Esophagus squamous epithelium (tissue), 5 donors: ENCODE measurements around the gene CDR2L. TPM values are rescaled to one million over a fixed set of nuclear protein-coding genes. Genes with fewer than 3 reads are reported as not detected.
A peak's percentile ranks its signal among the peaks of the same experiment; 100 is the strongest.

Experiments used
- DNase-seq: peaks from one replicate; lab custom pipeline; 2025; lab: John Stamatoyannopoulos, UW
- H3K27ac ChIP-seq, 4 donors: fragments of 200-600 bp; sonication (generic); one replicate each; pipeline ENCODE4 v1.5.1; 2016 to 2019; ENCODE audit warnings: mild to moderate bottlenecking in 1 of 4
- H3K27me3 ChIP-seq, 4 donors: fragments of 200-600 bp; sonication (generic); 1 replicate in 3 of 4; 2 replicates in 1 of 4; pipeline versions ENCODE4 v1.5.1 to v1.6.0; 2017 to 2021; ENCODE audit warnings: antibody characterized with exemption in 1 of 4
- H3K36me3 ChIP-seq, 3 donors: fragments of 200-600 bp; sonication (generic); one replicate each; pipeline ENCODE4 v1.5.1; 2016 to 2019
- H3K4me1 ChIP-seq, 3 donors: fragments of 200-600 bp; sonication (generic); one replicate each; pipeline ENCODE4 v1.5.1; 2017 to 2019
- H3K4me3 ChIP-seq, 4 donors: fragments of 200-600 bp; sonication (generic); 1 replicate in 3 of 4; 2 replicates in 1 of 4; pipeline ENCODE4 v1.5.1; 2016 to 2019; ENCODE audit warnings: mild to moderate bottlenecking in 2 of 4, moderate library complexity in 1 of 4
- H3K9me3 ChIP-seq, 3 donors: fragments of 200-600 bp; sonication (generic); one replicate each; pipeline ENCODE4 v1.5.1; 2016 to 2019
- POLR2A ChIP-seq, 4 donors: fragments of 450-650 bp; IDR thresholded peaks; one replicate each; pipeline ENCODE4 v1.6.1; 2017; ENCODE audit warnings: antibody characterized with exemption in 4 of 4, mild to moderate bottlenecking in 4 of 4, moderate library complexity in 3 of 4
- WGBS, 2 donors: methylation state at CpG; one replicate each; pipeline ENCODE4 v1.1.5; 2018; 5-methylcytosine and 5-hydroxymethylcytosine counted together
- intact Hi-C: fragments of 100-400 bp; cut with DNase I; formaldehyde crosslinking; loops from one replicate; pipeline ENCODE4 v1.15.0; 2022
- total RNA-seq, 4 donors: library from RNA; depleted of rRNA; stranded (reverse); fragments of >200 nt; gene quantifications; one replicate each; pipeline ENCODE4 v1.1.0, GENCODE V29; 2016
- TF ChIP-seq, protein P1 (sequence below), 6 experiments: fragments of 450-650 bp in 4 of 6; fragments of 200-600 bp in 2 of 6; sonication (generic) in 2 of 6; IDR thresholded peaks; one replicate each; pipeline ENCODE4 v1.5.1; 2016 to 2019; ENCODE audit warnings: antibody characterized with exemption in 6 of 6, mild to moderate bottlenecking in 4 of 6, moderate library complexity in 4 of 6
- donor health status: DM: yes; HTN: yes; CAD: no.

The CDR2L gene
- total RNA-seq, 4 donors from 2014 or later, result 5.3 to 7.9 (median 6.7) TPM

DNA sequence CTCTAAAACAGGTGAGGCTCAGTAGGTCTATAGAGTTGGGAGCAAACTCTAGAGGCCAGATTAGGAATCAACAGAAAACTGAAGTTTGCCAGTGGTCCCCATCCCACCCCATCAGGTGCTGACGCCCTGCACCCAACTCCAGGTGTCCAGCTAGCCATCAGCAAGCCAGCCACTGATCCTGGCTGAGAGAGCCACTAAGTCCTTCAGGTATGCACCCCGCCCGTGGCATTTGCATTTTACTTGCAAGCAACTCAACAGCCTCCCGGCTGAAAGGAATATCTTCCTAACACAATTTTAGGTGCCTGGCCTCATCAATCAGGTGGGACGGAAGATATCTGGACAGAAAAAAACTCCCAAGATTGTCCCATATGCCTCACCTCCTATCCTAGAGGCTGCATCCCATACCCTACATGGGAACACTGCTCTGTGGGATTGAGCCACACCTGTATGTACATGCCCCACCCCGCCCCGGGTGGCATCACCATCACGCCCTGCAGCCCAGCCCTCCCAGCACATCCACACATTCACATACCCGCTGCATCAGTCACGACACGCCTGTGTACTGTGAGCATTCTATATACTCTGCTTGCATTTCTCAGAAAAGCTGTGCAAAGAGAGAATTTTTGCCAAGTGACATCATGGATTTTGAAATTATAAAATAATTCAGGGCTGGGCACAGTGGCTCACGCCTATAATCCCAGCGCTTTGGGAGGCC is 43.5 kb upstream of the CDR2L start:
- peaks cover 0 to 43% (median 5%) of the 10 kb centered on the region in 3 donors for H3K4me1 ChIP-seq
- DNase-seq, result no peak
- intact Hi-C loops, result no loop called here
- peak overlapping the region; percentile 74 to 88 (median 82) for H3K27ac ChIP-seq
- peaks cover 0 to 51% (median 0%) of the 10 kb centered on the region in 4 donors for H3K27me3 ChIP-seq
- 33 to 54% methylated on average over 8 to 12 of the region's 13 CpGs for WGBS, 2 donors
- TF ChIP-seq, protein P1, sequence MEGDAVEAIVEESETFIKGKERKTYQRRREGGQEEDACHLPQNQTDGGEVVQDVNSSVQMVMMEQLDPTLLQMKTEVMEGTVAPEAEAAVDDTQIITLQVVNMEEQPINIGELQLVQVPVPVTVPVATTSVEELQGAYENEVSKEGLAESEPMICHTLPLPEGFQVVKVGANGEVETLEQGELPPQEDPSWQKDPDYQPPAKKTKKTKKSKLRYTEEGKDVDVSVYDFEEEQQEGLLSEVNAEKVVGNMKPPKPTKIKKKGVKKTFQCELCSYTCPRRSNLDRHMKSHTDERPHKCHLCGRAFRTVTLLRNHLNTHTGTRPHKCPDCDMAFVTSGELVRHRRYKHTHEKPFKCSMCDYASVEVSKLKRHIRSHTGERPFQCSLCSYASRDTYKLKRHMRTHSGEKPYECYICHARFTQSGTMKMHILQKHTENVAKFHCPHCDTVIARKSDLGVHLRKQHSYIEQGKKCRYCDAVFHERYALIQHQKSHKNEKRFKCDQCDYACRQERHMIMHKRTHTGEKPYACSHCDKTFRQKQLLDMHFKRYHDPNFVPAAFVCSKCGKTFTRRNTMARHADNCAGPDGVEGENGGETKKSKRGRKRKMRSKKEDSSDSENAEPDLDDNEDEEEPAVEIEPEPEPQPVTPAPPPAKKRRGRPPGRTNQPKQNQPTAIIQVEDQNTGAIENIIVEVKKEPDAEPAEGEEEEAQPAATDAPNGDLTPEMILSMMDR (IDR thresholded peaks at IDR 0.05), result no peak
- peak in 1 of 4 donors; percentile 31 for TF ChIP-seq POLR2A (IDR thresholded peaks at IDR 0.05)
- H3K4me3 ChIP-seq, result no peak overlapping the region
- H3K9me3 ChIP-seq, result no peaks in the 10 kb centered on the region
- peaks cover 0 to 11% (median 0%) of the 10 kb centered on the region in 3 donors for H3K36me3 ChIP-seq

- DNase-seq, result no peak
- Histone ChIP-seq H3K27me3 (peaks cover 0 to 43% (median 0%) of the 10 kb centered on the region in 4 donors), H3K4me1 (peaks cover 6 to 41% (median 7%) of the 10 kb centered on the region in 3 donors), H3K4me3 (no peak overlapping the region), H3K9me3 (no peaks in the 10 kb centered on the region), H3K36me3 (peaks cover 0 to 11% (median 0%) of the 10 kb centered on the region in 3 donors), H3K27ac (no peak overlapping the region)
- intact Hi-C loops, result no loop called here
- TF ChIP-seq, protein P1 (IDR thresholded peaks at IDR 0.05), result no peak
- TF ChIP-seq POLR2A (IDR thresholded peaks at IDR 0.05), result no peak
- WGBS, 2 donors, result 39 to 79% methylated on average over 5 to 6 of the region's 6 CpGs
Measured at GRCh38 chr17:74945543-74945942, 41.9 kb upstream of the CDR2L start.

- H3K36me3 ChIP-seq, result peaks cover 0 to 8% (median 0%) of the 10 kb centered on the region in 3 donors
- peaks cover 14 to 52% (median 15%) of the 10 kb centered on the region in 3 donors for H3K4me1 ChIP-seq
- intact Hi-C loops, result no loop called here
- TF ChIP-seq, protein P1 (IDR thresholded peaks at IDR 0.05), result no peak
- TF ChIP-seq POLR2A (IDR thresholded peaks at IDR 0.05), result no peak
- H3K27me3 ChIP-seq, result peaks cover 0 to 46% (median 0%) of the 10 kb centered on the region in 4 donors
- no peak for DNase-seq
- H3K27ac ChIP-seq, result no peak overlapping the region
- WGBS, 2 donors, result 84 to 89% methylated on average over 9 to 12 of the region's 14 CpGs
- no peaks in the 10 kb centered on the region for H3K9me3 ChIP-seq
- H3K4me3 ChIP-seq, result no peak overlapping the region
Measured at GRCh38 chr17:74946641-74947040, 40.8 kb upstream of the CDR2L start.

GRCh38 chr17:74947041-74947754 is 40.2 kb upstream of the CDR2L start:
- 94 to 100% methylated on average over 1 to 8 of the region's 17 CpGs for WGBS, 2 donors
- intact Hi-C loops, result no loop called here
- TF ChIP-seq, protein P1 (IDR thresholded peaks at IDR 0.05), result no peak
- TF ChIP-seq POLR2A (IDR thresholded peaks at IDR 0.05), result no peak
- Histone ChIP-seq H3K36me3 (peaks cover 0 to 6% (median 0%) of the 10 kb centered on the region in 3 donors), H3K4me1 (peaks cover 14 to 53% (median 15%) of the 10 kb centered on the region in 3 donors), H3K4me3 (no peak overlapping the region), H3K27ac (no peak overlapping the region), H3K27me3 (peaks cover 0 to 46% (median 0%) of the 10 kb centered on the region in 4 donors), H3K9me3 (no peaks in the 10 kb centered on the region)
- DNase-seq, result no peak
